Measurements from ENCODE around the gene ERLIN1. TPM values are rescaled to one million over a fixed set of nuclear protein-coding genes. Genes with fewer than 3 reads are reported as not detected.

The ERLIN1 gene
- polyA plus RNA-seq, 1 donor (not counting 4 experiments of a cell fraction or from before 2014, with no cell fraction given): 45.6 TPM

- no peak for FAIRE-seq
- DNase-seq (ENCODE audit: low read depth, low spot score): no peak
- dilution Hi-C loops (cut with MboI; ENCODE audit: extremely low pct_ligation_motif_present, low sequenced_read_pairs): no loop called here
- Histone ChIP-seq H3K36me3 (ENCODE audit: control insufficient read depth in 2 of 2, extremely low read depth in 1 of 2, insufficient read depth in 2 of 2, low read length in 2 of 2) (peaks cover 10 to 12% of the 10 kb centered on the region in 2 experiments), H3K27me3 (ENCODE audit: control insufficient read depth, extremely low read depth, insufficient read depth, low read length) (no peaks in the 10 kb centered on the region), H3K4me2 (ENCODE audit: control insufficient read depth, extremely low read depth, insufficient read depth, low read depth, low read length) (no peak overlapping the region), H3K4me1 (ENCODE audit: control insufficient read depth, extremely low read depth, insufficient read depth, low read length) (no peaks in the 10 kb centered on the region), H3K9me3 (ENCODE audit: control insufficient read depth, low read depth, low read length) (no peaks in the 10 kb centered on the region), H2AFZ (ENCODE audit: control insufficient read depth, low read length) (no peak overlapping the region), H3K9ac (ENCODE audit: control insufficient read depth, extremely low read depth, insufficient read depth, low read length) (no peak overlapping the region), H4K20me1 (ENCODE audit: control insufficient read depth, extremely low read depth, insufficient read depth, low read length) (no peaks in the 10 kb centered on the region), H3K4me3 (ENCODE audit: control insufficient read depth in 2 of 3, extremely low read depth in 1 of 3, insufficient read depth in 2 of 3, low read depth in 1 of 3, low read length in 3 of 3) (no peak overlapping the region), H3K27ac (ENCODE audit: control insufficient read depth, insufficient read depth, low read length) (no peak overlapping the region), H3K9me1 (ENCODE audit: control insufficient read depth, extremely low read depth, insufficient read depth, low read length) (no peaks in the 10 kb centered on the region), H3K79me2 (ENCODE audit: control insufficient read depth, insufficient read depth, low read length) (no peaks in the 10 kb centered on the region)
- no peak for TF ChIP-seq CTCF (optimal IDR thresholded peaks at IDR 0.05 in 1 of 3, IDR thresholded peaks at IDR 0.05 in 1 of 3, conservative IDR thresholded peaks at IDR 0.05 in 1 of 3; ENCODE audit: extremely low read depth in 1 of 3, insufficient read depth in 2 of 3, low read length in 3 of 3)
- TF ChIP-seq EZH2 (IDR thresholded peaks at IDR 0.05; ENCODE audit: low read length): no peak
Measured at GRCh38 chr10:100172349-100172748, 13.5 kb downstream of the ERLIN1 start.

GRCh38 chr10:100168313-100168643 is 17.6 kb downstream of the ERLIN1 start:
- Histone ChIP-seq H3K4me3 (ENCODE audit: control insufficient read depth in 2 of 3, extremely low read depth in 1 of 3, insufficient read depth in 2 of 3, low read depth in 1 of 3, low read length in 3 of 3) (no peak overlapping the region), H3K9ac (ENCODE audit: control insufficient read depth, extremely low read depth, insufficient read depth, low read length) (no peak overlapping the region), H3K4me1 (ENCODE audit: control insufficient read depth, extremely low read depth, insufficient read depth, low read length) (no peaks in the 10 kb centered on the region), H3K4me2 (ENCODE audit: control insufficient read depth, extremely low read depth, insufficient read depth, low read depth, low read length) (no peak overlapping the region), H3K36me3 (ENCODE audit: control insufficient read depth in 2 of 2, extremely low read depth in 1 of 2, insufficient read depth in 2 of 2, low read length in 2 of 2) (peaks cover 2 to 6% of the 10 kb centered on the region in 2 experiments), H4K20me1 (ENCODE audit: control insufficient read depth, extremely low read depth, insufficient read depth, low read length) (no peaks in the 10 kb centered on the region), H3K9me1 (ENCODE audit: control insufficient read depth, extremely low read depth, insufficient read depth, low read length) (no peaks in the 10 kb centered on the region), H3K9me3 (ENCODE audit: control insufficient read depth, low read depth, low read length) (no peaks in the 10 kb centered on the region), H3K27ac (ENCODE audit: control insufficient read depth, insufficient read depth, low read length) (no peak overlapping the region), H3K79me2 (ENCODE audit: control insufficient read depth, insufficient read depth, low read length) (no peaks in the 10 kb centered on the region), H2AFZ (ENCODE audit: control insufficient read depth, low read length) (no peak overlapping the region), H3K27me3 (ENCODE audit: control insufficient read depth, extremely low read depth, insufficient read depth, low read length) (no peaks in the 10 kb centered on the region)
- dilution Hi-C loops (cut with MboI; ENCODE audit: extremely low pct_ligation_motif_present, low sequenced_read_pairs): no loop called here
- DNase-seq (ENCODE audit: low read depth, low spot score): no peak
- TF ChIP-seq CTCF (optimal IDR thresholded peaks at IDR 0.05 in 1 of 3, IDR thresholded peaks at IDR 0.05 in 1 of 3, conservative IDR thresholded peaks at IDR 0.05 in 1 of 3; ENCODE audit: extremely low read depth in 1 of 3, insufficient read depth in 2 of 3, low read length in 3 of 3) (no peak), EZH2 (IDR thresholded peaks at IDR 0.05; ENCODE audit: low read length) (no peak)
- no peak for FAIRE-seq

Measured in keratinocyte (primary cell).